ENCODE data around the gene AP1G2.

The AP1G2 gene

DNA sequence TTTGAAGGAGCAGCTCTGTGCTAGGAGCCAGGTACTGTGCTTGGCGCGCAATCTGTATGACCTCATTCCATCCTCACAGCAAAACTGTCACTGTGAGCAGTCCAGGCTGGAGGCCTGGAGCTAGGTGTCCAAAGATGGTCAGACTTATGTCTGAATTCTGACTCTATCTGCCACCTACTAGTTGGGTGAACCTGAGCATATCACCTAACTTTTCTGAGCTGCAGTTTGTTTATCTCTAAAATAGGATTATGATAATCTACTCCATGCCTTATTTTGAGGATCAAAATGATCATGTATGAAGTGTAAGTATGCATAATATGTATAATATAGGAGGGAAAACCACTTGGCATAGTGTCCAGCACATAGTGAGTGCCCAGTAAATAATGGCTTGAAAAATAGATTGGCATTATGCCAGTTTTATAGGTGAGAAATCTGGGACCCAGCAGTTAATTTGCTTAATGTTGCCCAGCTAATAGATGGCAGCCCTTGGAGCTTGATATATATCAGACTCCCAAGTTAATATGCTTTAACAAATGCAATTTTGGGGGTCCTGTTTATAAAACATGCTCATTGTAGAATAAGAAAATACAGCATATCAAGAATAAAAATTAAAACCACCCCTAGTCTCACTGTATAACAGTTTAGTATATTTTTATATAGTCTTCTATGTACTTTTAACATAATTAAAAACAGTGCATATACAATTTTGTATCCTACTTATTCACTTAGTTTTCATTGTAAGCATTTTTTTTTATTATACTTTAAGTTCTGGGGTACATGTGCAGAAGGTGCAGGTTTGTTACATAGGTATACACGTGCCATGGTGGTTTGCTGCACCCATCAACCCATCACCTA, 15.5 kb upstream of the AP1G2 start:
- in situ Hi-C loops (cut with HindIII; ENCODE audit: low sequenced_read_pairs): no loop called here
- TF ChIP-seq, protein P1, sequence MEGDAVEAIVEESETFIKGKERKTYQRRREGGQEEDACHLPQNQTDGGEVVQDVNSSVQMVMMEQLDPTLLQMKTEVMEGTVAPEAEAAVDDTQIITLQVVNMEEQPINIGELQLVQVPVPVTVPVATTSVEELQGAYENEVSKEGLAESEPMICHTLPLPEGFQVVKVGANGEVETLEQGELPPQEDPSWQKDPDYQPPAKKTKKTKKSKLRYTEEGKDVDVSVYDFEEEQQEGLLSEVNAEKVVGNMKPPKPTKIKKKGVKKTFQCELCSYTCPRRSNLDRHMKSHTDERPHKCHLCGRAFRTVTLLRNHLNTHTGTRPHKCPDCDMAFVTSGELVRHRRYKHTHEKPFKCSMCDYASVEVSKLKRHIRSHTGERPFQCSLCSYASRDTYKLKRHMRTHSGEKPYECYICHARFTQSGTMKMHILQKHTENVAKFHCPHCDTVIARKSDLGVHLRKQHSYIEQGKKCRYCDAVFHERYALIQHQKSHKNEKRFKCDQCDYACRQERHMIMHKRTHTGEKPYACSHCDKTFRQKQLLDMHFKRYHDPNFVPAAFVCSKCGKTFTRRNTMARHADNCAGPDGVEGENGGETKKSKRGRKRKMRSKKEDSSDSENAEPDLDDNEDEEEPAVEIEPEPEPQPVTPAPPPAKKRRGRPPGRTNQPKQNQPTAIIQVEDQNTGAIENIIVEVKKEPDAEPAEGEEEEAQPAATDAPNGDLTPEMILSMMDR (IDR thresholded peaks at IDR 0.05; ENCODE audit: low read depth, low read length, missing control alignments): no peak
- H3K4me3 ChIP-seq (ENCODE audit: low read depth, low read length): no peak overlapping the region
- no peak for DNase-seq (ENCODE audit: low read depth)

- no peak overlapping the region for H3K4me3 ChIP-seq (ENCODE audit: low read depth, low read length)
- in situ Hi-C loops (cut with HindIII; ENCODE audit: low sequenced_read_pairs): no loop called here
- DNase-seq (ENCODE audit: low read depth): no peak
- TF ChIP-seq, protein P1 (IDR thresholded peaks at IDR 0.05; ENCODE audit: low read depth, low read length, missing control alignments): no peak
These were observed 13.3 kb upstream of the AP1G2 start for GRCh38 chr14:23580948-23581281.

DNA sequence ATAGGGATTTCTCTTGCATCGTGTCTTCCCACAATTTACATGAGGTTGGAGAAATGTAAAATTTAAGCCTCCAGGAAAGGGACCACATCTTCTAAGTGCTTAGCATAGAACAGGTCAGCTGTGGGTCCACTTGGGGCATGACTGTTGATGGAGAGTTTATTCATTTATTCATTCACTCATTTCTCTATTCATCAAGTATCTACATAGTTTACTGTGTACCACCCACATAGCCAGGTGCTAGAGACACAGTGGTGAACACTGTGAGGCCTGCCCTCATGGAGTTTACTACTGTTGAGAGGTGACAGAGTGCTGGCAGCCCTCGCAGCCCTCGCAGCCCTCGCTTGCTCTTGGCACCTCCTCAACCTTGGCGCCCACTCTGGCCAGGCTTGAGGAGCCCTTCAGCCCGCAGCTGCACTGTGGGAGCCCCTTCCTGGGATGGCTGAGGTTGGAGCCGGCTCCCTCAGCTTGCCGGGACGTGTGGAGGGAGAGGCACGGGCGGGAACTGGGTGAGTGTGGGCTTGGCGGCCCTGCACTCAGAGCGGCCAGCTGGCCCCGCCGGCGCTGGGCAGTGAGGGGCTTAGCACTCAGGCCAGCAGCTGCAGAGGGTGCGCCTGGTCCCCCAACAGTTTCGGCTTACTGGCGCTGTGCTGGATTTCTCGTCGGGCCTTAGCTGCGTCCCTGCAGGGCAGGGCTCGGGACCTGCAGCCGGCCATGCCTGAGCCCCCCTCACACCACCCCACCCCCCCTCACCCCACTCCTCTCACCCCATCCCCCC, 12.7 kb upstream of the AP1G2 start:
- no peak for DNase-seq (ENCODE audit: low read depth)
- TF ChIP-seq, protein P1 (IDR thresholded peaks at IDR 0.05; ENCODE audit: low read depth, low read length, missing control alignments): no peak
- in situ Hi-C loops (cut with HindIII; ENCODE audit: low sequenced_read_pairs): no loop called here
- H3K4me3 ChIP-seq (ENCODE audit: low read depth, low read length): no peak overlapping the region

DNA sequence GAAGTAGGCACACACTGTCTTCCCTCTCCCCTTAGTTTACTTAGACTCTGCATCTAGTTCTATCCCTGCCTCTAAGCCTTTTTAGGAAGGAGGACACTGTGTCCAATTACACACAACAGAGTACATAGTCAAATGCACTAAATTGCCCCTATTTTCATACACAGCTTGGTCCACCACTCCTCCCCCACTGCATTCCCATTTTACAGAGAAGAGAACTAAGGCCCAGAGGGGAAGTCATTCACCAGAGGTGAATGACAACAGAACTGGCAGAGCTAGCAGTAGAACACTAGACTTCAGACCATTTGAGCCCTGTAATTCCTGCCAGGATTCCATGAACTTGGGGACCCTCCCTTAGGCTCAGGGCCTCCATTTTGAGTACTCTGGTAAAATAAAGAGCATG, 12.1 kb upstream of the AP1G2 start:
- in situ Hi-C loops (cut with HindIII; ENCODE audit: low sequenced_read_pairs): no loop called here
- TF ChIP-seq, protein P1 (IDR thresholded peaks at IDR 0.05; ENCODE audit: low read depth, low read length, missing control alignments): no peak
- no peak for DNase-seq (ENCODE audit: low read depth)
- no peak overlapping the region for H3K4me3 ChIP-seq (ENCODE audit: low read depth, low read length)

- in situ Hi-C loops (cut with HindIII; ENCODE audit: low sequenced_read_pairs): no loop called here
- no peak for DNase-seq (ENCODE audit: low read depth)
- TF ChIP-seq, protein P1 (IDR thresholded peaks at IDR 0.05; ENCODE audit: low read depth, low read length, missing control alignments): no peak
- no peak overlapping the region for H3K4me3 ChIP-seq (ENCODE audit: low read depth, low read length)
These were observed 11.7 kb upstream of the AP1G2 start for GRCh38 chr14:23579311-23579630.

DNA sequence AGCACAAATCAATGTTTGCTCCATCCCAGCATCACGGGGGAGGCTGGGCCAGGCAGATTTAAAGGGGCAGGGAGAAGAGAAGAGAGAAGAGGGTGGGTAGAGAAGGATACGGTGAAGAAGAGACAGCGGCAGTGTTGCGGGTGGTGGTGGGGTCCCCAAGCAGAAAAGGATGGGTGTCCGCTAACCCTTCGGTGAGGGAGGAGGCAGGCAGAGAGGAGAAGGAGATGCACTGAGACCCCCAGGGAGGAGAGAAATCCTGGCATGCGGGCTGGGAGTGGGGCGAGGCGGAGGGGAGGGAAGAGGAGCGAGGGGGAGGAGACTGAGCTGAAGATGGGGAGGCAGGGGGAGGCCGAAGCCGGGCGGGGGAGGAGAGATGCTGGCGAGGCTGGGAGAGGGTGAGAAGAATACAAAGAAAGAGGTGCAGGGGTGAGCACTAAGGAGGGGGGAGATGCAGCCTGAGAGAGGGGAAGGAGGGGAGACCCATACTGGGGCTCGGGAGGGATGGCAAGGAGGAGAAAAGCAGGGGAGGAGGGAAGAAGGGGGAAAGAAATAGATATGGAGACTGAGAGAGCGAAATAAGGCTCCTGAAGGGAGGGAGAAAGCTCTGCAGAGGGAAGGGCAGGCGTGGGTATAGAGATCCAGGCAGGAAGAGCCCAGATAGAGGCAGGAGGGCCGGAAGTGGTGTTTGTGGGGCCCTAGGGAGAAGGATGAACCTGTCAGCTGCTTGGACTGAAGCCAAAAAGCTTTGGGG, 11.1 kb upstream of the AP1G2 start, which contains the start of gene JPH4:
Gene JPH4, minus strand, starts transcription at position 231 of the 751 bp plus-strand sequence. CDS start 1,337 bp downstream, outside the sequence.
- DNase-seq (ENCODE audit: low read depth): no peak
- TF ChIP-seq, protein P1 (IDR thresholded peaks at IDR 0.05; ENCODE audit: low read depth, low read length, missing control alignments): no peak
- in situ Hi-C loops (cut with HindIII; ENCODE audit: low sequenced_read_pairs): no loop called here
- no peak within 1 kb of the TSS for H3K4me3 ChIP-seq (ENCODE audit: low read depth, low read length)

Measured in astrocyte of the cerebellum (primary cell).